Activated T-cell treated with anti-CD3 and anti-CD28 coated beads, Interleukin-2, amount 50 U/mL, for 24 hours (primary cell): ENCODE results near the gene RPL31.
"Not testable (repeated sequence)": the region's sequence is repeated elsewhere in the genome, so short reads cannot be mapped to it uniquely, and the experiment has no call there.

Experiments used
- DNase-seq: peaks from one replicate; pipeline ENCODE4 v3.0.0-alpha.2; 2020
- H3K27ac Mint-ChIP-seq: 2 replicates; pipeline ENCODE4 v1.8.0; 2020; ENCODE audit warnings: mild to moderate bottlenecking, mixed read lengths
- H3K27me3 Mint-ChIP-seq: 2 replicates; pipeline ENCODE4 v1.8.0; 2020; ENCODE audit warnings: mixed read lengths
- H3K36me3 Mint-ChIP-seq: 2 replicates; pipeline ENCODE4 v1.8.0; 2020; ENCODE audit warnings: low read depth, mixed read lengths
- H3K4me1 Mint-ChIP-seq: 2 replicates; pipeline ENCODE4 v1.8.0; 2020; ENCODE audit warnings: low read depth, mixed read lengths
- H3K4me3 Mint-ChIP-seq: 2 replicates; pipeline ENCODE4 v1.8.0; 2020; ENCODE audit warnings: mild to moderate bottlenecking, moderate library complexity, mixed read lengths
- H3K9me3 Mint-ChIP-seq: 2 replicates; pipeline ENCODE4 v1.8.0; 2020; ENCODE audit warnings: mixed read lengths

RPL31 gene

GRCh38 chr2:101041413-101041812 is 39.3 kb downstream of the RPL31 start:
- Mint-ChIP-seq H3K27me3 (peaks cover 2% of the 10 kb centered on the region), H3K27ac (no peak overlapping the region), H3K4me3 (no peak overlapping the region), H3K4me1 (no peaks in the 10 kb centered on the region), H3K9me3 (no peaks in the 10 kb centered on the region), H3K36me3 (no peaks in the 10 kb centered on the region)
- DNase-seq, result no peak

- H3K27ac Mint-ChIP-seq, result no peak overlapping the region
- no peak for DNase-seq
- H3K36me3 Mint-ChIP-seq, result no peaks in the 10 kb centered on the region
- peaks cover 3% of the 10 kb centered on the region for H3K9me3 Mint-ChIP-seq
- H3K4me1 Mint-ChIP-seq, result no peaks in the 10 kb centered on the region
- no peak overlapping the region for H3K4me3 Mint-ChIP-seq
- peaks cover 2% of the 10 kb centered on the region for H3K27me3 Mint-ChIP-seq
Observed at GRCh38 chr2:101045330-101045729, 43.2 kb downstream of the RPL31 start.

- Mint-ChIP-seq H3K4me3 (no peak overlapping the region), H3K27me3 (peaks cover 2% of the 10 kb centered on the region), H3K4me1 (no peaks in the 10 kb centered on the region), H3K9me3 (peaks cover 3% of the 10 kb centered on the region), H3K36me3 (no peaks in the 10 kb centered on the region), H3K27ac (no peak overlapping the region)
- DNase-seq, result no peak
Observed at GRCh38 chr2:101047075-101047766, 45.1 kb downstream of the RPL31 start.

- Mint-ChIP-seq H3K27me3 (peaks cover 2% of the 10 kb centered on the region), H3K27ac (no peak overlapping the region), H3K4me3 (no peak overlapping the region), H3K4me1 (no peaks in the 10 kb centered on the region), H3K36me3 (no peaks in the 10 kb centered on the region), H3K9me3 (peaks cover 3% of the 10 kb centered on the region)
- DNase-seq, result no peak
Observed at GRCh38 chr2:101047774-101048173, 45.7 kb downstream of the RPL31 start.

- no peak overlapping the region for H3K4me3 Mint-ChIP-seq
- DNase-seq, result no peak
- H3K27me3 Mint-ChIP-seq, result no peaks in the 10 kb centered on the region
- peaks cover 3% of the 10 kb centered on the region for H3K9me3 Mint-ChIP-seq
- no peaks in the 10 kb centered on the region for H3K4me1 Mint-ChIP-seq
- H3K27ac Mint-ChIP-seq, result no peak overlapping the region
- H3K36me3 Mint-ChIP-seq, result no peaks in the 10 kb centered on the region
Observed at GRCh38 chr2:101048756-101049155, 46.7 kb downstream of the RPL31 start.

- not testable (repeated sequence) for DNase-seq, H3K27me3 Mint-ChIP-seq, H3K4me3 Mint-ChIP-seq, H3K27ac Mint-ChIP-seq, H3K36me3 Mint-ChIP-seq, H3K9me3 Mint-ChIP-seq, H3K4me1 Mint-ChIP-seq
Observed at GRCh38 chr2:101050886-101051285, 48.8 kb downstream of the RPL31 start.

- Mint-ChIP-seq H3K27ac (no peak overlapping the region), H3K27me3 (no peaks in the 10 kb centered on the region), H3K4me3 (no peak overlapping the region), H3K9me3 (peaks cover 3% of the 10 kb centered on the region), H3K36me3 (no peaks in the 10 kb centered on the region), H3K4me1 (no peaks in the 10 kb centered on the region)
- DNase-seq, result no peak
Observed at GRCh38 chr2:101052147-101052546, 50.1 kb downstream of the RPL31 start.

- H3K4me1 Mint-ChIP-seq, result no peaks in the 10 kb centered on the region
- H3K4me3 Mint-ChIP-seq, result no peak overlapping the region
- H3K27me3 Mint-ChIP-seq, result no peaks in the 10 kb centered on the region
- H3K9me3 Mint-ChIP-seq, result peaks cover 3% of the 10 kb centered on the region
- H3K36me3 Mint-ChIP-seq, result no peaks in the 10 kb centered on the region
- no peak overlapping the region for H3K27ac Mint-ChIP-seq
- no peak for DNase-seq
Observed at GRCh38 chr2:101053117-101053516, 51.0 kb downstream of the RPL31 start.
